Measurements from ENCODE around the gene RICTOR.

Gene RICTOR

GRCh38 chr5:39108987-39109386 is 34.8 kb upstream of the RICTOR start:
- TF ChIP-seq CTCF (IDR thresholded peaks at IDR 0.05; ENCODE audit: low read depth, low read length): no peak
- no peak overlapping the region for H3K4me3 ChIP-seq (replicated peaks in 1 of 2; ENCODE audit: low read depth in 2 of 2, low read length in 2 of 2)
- DNase-seq (ENCODE audit: low read depth in 2 of 2): no peak

- peak in 1 of 2 donors; percentile 25 for DNase-seq (ENCODE audit: low read depth in 2 of 2)
- H3K4me3 ChIP-seq (replicated peaks in 1 of 2; ENCODE audit: low read depth in 2 of 2, low read length in 2 of 2): no peak overlapping the region
- no peak for TF ChIP-seq CTCF (IDR thresholded peaks at IDR 0.05; ENCODE audit: low read depth, low read length)
Measured at GRCh38 chr5:39107350-39107749, 33.2 kb upstream of the RICTOR start.

GRCh38 chr5:39106322-39106721 is 32.1 kb upstream of the RICTOR start:
- no peak overlapping the region for H3K4me3 ChIP-seq (replicated peaks in 1 of 2; ENCODE audit: low read depth in 2 of 2, low read length in 2 of 2)
- DNase-seq (ENCODE audit: low read depth in 2 of 2): peak; percentile 25 to 54
- TF ChIP-seq CTCF (IDR thresholded peaks at IDR 0.05; ENCODE audit: low read depth, low read length): peak; percentile 39

- DNase-seq (ENCODE audit: low read depth in 2 of 2): no peak
- TF ChIP-seq CTCF (IDR thresholded peaks at IDR 0.05; ENCODE audit: low read depth, low read length): no peak
- no peak overlapping the region for H3K4me3 ChIP-seq (replicated peaks in 1 of 2; ENCODE audit: low read depth in 2 of 2, low read length in 2 of 2)
Measured at GRCh38 chr5:39104221-39104620, 30.0 kb upstream of the RICTOR start.

- TF ChIP-seq CTCF (IDR thresholded peaks at IDR 0.05; ENCODE audit: low read depth, low read length): no peak
- DNase-seq (ENCODE audit: low read depth in 2 of 2): peak; percentile 42 to 63
- no peak overlapping the region for H3K4me3 ChIP-seq (replicated peaks in 1 of 2; ENCODE audit: low read depth in 2 of 2, low read length in 2 of 2)
Measured at GRCh38 chr5:39102684-39103155, 28.5 kb upstream of the RICTOR start.

- DNase-seq (ENCODE audit: low read depth in 2 of 2): peak; percentile 90 to 99
- no peak for TF ChIP-seq CTCF (IDR thresholded peaks at IDR 0.05; ENCODE audit: low read depth, low read length)
- H3K4me3 ChIP-seq (replicated peaks in 1 of 2; ENCODE audit: low read depth in 2 of 2, low read length in 2 of 2): no peak overlapping the region
Measured at GRCh38 chr5:39100851-39101396, 26.7 kb upstream of the RICTOR start.

GRCh38 chr5:39100301-39100850 is 26.2 kb upstream of the RICTOR start:
- DNase-seq (ENCODE audit: low read depth in 2 of 2): no peak
- H3K4me3 ChIP-seq (replicated peaks in 1 of 2; ENCODE audit: low read depth in 2 of 2, low read length in 2 of 2): no peak overlapping the region
- TF ChIP-seq CTCF (IDR thresholded peaks at IDR 0.05; ENCODE audit: low read depth, low read length): no peak
